GM18861 (cell line): ENCODE measurements around the gene ZC3H10.
"Not testable (repeated sequence)": the region's sequence is repeated elsewhere in the genome, so short reads cannot be mapped to it uniquely, and the experiment has no call there.

Source experiments
- ATAC-seq: cut with Tn5 transposase; IDR thresholded peaks from one replicate; pipeline ENCODE4 v1.9.1; 2021; ENCODE audit not compliant: unreplicated experiment

The ZC3H10 gene

DNA sequence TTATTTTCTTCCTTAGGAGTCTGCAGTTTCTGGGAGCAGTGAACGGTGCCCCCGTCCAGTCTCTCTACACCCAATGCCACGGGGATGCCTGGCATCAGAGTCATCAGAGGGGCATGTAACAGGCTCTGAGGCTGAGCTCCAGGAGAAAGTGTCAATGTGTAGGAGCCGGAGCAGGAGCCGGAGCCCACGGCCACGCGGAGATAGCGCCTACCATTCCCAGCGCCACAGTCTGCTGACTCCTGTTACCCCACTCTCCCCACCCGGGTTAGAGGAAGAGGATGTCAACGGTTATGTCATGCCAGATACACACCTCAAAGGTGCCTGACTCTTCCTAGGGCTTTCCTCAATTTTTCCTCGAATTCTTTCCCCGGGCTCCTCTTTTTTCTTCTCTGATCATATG lies 17.0 kb upstream of the ZC3H10 start:
- ATAC-seq, result no peak

DNA sequence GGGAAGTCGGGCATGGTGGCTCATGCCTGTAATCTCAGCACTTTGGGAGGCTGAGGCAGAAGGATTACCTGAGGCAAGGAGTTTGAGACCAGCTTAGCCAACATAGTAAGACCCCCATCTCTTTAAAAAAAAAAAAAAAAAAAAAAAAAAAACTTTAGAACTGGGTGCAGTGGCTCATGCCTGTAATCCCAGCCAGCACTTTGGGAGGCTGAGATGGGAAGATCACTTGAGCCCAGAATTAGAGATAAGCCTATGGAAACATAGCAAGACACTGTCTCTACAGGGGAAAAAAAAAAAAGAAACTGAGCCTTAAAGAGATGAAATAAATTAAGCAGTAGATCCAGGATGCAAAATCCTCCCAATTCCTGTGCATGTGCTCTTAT lies 15.4 kb upstream of the ZC3H10 start:
- no peak for ATAC-seq

DNA sequence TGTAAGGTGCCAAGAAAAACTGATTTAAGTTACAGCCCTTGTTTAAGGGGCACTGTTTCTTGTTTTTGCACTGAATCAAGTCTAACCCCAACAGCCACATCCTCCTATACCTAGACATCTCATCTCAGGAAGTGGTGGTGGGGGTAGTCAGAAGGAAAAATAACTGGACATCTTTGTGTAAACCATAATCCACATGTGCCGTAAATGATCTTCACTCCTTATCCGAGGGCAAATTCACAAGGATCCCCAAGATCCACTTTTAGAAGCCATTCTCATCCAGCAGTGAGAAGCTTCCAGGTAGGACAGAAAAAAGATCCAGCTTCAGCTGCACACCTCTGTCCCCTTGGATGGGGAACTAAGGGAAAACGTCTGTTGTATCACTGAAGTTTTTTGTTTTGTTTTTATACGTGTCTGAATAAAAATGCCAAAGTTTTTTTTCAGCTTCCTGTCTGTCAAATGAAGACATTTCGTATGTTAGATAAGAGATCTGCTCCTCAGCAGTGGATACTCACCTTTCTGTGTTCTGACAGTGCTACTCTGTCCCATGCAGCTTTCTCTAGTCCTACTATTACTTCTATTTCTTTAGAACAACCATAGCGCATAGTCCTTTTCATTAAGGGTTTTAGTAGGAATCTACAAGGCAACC lies 14.9 kb upstream of the ZC3H10 start:
- ATAC-seq, result no peak

DNA sequence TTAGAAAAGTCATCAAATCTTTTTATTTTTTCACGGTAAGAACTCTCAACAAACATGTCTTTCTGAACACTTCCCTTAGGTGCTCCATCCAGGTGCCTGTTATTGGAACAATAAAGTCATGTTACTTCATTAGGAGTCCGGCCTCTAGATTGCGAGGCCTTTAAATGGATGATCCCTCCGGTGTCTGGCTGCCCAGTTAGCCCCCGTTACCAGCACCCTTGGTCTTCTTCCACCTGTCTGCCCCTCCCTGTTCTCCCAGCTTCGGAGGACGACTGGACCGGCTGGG lies 14.3 kb upstream of the ZC3H10 start:
- no peak for ATAC-seq

DNA sequence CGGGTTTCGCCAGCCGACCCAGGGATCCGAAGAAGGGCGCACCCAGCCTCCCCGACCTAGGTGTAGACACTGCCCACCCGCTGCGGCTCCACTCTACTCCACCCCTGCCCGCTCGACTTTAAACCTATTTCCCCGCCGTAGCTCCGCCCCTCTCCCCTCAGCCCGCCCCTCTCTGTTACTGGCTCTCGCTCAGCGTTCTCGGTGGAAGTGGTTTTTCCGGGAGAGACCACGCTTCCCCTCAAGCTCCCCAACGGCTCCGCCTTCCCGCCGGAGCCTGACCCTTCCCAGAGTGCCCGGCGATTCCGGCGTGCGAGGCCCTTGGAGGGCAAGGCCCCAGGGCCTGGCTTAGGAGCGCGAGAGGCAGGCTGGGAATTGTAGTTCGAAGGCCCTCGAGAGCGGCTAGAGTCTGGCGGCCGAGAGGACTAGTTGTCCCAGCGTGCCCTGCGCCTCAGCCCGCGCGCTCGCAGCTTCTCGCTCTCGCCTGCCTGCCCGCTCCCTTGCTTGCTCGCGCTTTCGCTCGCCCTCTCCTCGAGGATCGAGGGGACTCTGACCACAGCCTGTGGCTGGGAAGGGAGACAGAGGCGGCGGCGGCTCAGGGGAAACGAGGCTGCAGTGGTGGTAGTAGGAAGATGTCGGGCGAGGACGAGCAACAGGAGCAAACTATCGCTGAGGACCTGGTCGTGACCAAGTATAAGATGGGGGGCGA lies 13.8 kb upstream of the ZC3H10 start, which contains the start of gene PA2G4:
Gene PA2G4 (plus strand): TSS at position 451 of the 706 bp plus-strand sequence. CDS start 179 bp downstream, at position 630.
- peak; percentile 93 for ATAC-seq

DNA sequence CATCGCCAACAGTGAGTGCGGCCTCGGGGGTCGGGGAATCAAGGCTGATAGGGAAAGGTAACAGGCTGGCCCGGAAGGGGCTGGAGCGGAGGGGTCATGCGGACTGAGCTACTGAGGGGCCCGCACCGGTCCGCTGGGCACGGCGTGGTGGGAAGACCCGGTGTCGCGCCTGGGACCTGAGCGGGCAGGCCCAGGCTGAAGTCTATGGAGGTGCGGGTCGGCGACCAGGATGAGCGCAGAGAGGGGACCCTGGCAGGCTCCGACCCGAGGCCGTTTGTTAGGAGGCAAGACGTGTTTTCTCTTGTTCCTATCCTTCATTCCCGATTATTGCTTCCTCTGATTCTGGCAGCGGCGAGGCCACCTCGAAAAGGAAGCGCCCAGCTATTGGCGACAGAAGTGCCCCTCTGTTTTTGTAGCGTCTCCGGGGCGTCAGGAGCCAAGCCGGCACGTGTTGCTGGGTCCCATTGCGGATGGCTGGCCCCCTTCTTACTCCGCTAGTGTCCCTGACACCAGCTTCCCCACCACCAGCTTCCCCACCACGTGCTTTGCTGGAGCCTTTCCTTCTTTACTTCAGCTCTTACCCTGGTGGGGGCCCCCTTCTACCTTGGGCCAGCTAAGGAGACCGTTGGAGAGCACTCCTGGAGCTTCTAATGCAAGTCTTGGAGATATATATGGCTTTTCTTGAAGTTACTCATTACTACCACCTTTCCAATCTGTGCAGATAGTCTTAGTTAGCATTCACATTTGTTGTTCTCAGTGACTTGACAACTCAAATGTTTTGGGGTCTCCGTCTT lies 13.1 kb upstream of the ZC3H10 start:
- ATAC-seq, result no peak

DNA sequence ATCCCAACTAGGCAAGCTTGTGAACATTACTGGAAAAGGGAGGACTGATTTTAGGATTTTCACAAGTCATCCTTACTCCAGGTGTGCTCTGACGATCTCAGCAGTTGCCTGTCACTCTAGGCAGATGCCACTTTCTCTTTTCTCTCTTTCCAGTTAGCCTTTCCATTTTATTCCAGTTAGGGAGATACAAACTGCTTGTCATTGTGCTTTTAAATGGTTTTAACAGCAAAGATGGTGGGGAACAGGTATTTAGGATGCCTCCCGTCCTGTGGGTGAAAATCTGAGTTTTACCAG lies 12.5 kb upstream of the ZC3H10 start:
- no peak for ATAC-seq

DNA sequence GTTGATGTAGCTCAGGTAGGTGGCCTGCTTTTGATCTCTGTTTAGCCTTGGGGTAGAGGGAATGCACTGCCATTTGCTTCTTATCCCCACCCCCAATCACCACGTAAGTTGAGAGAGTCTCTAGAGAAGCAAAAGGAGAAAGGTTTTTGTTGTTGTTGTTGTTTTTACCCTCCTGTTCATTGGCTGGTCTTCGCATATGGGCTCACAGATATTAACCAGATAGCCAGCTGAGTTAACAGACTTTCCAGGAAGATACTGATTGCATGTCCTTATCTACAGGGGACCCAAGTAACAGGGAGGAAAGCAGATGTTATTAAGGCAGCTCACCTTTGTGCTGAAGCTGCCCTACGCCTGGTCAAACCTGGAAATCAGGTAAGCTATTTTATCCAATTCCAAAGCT lies 10.8 kb upstream of the ZC3H10 start:
- ATAC-seq, result no peak

DNA sequence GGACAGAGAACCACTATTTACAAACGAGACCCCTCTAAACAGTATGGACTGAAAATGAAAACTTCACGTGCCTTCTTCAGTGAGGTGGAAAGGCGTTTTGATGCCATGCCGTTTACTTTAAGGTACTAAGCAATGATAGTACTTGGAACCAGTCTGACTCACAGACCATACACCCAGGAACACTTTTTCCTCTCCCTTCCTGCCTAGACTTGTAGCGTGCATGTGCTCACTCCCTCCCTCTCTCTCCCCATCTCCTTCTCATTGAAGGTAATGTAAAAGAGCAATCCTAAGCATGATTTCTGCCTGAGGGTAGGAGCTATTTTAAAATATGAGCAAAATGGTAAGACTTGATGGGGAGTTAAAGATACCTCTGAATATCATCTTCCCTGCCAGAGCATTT lies 7.5 kb upstream of the ZC3H10 start:
- ATAC-seq, result no peak

DNA sequence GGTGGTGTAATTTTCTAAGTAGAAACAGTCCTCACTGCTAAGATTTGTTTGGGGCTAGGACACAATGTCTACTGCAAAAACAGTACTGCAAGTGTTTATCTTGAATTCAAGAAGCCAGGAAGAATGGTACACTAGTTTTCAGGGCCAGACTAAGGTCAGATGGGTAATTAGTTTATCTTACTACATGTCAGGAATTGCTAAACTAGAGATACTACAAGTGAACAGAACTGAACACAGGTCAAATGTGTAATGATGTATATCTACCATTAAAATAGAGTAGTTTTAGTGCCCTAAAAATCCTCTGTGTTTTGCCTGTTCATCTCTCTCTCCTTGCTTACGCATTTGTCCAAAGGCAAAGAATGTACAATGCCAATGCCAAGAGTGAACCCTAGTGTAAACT lies 4.0 kb upstream of the ZC3H10 start:
- ATAC-seq, result no peak

DNA sequence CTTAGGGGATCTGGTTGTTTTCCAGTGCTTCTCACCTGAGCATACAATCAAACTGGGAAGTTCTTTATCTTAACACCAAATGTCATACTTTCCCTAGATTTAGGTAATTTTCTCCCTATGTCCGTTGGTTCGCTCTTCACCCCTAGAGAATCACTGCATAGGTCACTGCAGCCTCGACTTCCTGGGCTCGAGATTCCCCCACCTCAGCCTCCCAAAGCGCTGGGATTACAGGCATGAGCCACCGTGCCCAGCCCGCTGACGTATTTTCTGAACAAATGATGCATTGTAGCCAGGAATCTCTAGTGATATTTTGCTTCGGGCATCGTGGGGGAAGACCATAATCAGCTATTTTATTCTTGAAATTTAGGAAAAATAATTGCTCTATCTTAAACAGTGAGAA lies 2.7 kb upstream of the ZC3H10 start:
- no peak for ATAC-seq

DNA sequence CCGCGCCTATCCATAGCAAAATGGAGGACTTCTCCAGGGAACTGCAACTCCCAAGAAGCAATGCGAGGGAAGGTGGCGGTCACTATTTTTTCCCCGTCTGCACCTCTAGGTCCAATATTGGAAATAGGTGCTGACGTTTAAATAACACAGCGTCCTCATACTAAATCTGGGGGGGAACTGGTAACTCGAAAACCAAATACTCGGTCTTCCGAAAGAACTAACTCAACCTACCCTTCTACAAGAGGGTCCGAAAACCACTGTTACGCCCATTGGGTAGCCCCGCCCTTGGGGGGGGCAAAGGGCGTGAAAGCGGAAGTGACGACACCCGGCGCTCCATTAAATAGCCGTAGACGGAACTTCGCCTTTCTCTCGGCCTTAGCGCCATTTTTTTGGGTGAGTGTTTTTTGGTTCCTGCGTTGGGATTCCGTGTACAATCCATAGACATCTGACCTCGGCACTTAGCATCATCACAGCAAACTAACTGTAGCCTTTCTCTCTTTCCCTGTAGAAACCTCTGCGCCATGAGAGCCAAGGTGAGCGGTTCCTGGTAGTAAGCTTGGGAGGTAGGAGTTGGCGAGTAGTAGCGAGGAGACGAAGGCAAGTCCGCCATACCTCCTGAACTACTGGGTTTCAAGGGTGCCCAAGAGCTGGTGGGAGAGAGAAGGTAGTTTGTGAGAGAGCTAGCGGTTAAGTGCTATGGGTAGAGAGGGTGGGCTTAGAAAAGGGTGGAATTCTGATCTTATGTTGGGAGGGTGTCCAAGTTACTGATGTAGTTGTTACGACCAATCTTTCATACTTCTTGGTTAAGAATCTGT lies 1.6 kb upstream of the ZC3H10 start, which contains the start of gene RPL41:
Gene RPL41 (plus strand): TSS at position 367 of the 815 bp plus-strand sequence.
- peak; percentile 34 for ATAC-seq

DNA sequence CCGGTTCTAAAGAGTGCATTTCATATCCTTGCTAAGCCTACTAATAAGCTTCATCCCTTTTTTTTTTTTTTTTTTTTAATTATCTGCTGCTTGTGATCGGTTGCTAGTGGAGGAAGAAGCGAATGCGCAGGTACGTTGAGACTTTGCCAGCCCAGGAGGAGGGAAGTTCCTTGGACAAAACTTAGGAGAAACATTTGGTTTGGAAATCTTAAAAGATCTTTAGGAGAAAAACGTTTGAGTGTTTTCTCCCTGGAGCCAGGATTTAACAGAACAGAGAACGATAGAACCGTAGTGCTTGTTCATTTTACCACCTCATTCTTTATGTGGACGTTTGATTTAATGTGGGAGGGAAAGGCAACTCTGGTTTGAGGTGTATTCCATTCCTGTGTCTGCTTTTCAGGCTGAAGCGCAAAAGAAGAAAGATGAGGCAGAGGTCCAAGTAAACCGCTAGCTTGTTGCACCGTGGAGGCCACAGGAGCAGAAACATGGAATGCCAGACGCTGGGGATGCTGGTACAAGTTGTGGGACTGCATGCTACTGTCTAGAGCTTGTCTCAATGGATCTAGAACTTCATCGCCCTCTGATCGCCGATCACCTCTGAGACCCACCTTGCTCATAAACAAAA lies 872 bp upstream of the ZC3H10 start:
- ATAC-seq, result not testable (repeated sequence)

DNA sequence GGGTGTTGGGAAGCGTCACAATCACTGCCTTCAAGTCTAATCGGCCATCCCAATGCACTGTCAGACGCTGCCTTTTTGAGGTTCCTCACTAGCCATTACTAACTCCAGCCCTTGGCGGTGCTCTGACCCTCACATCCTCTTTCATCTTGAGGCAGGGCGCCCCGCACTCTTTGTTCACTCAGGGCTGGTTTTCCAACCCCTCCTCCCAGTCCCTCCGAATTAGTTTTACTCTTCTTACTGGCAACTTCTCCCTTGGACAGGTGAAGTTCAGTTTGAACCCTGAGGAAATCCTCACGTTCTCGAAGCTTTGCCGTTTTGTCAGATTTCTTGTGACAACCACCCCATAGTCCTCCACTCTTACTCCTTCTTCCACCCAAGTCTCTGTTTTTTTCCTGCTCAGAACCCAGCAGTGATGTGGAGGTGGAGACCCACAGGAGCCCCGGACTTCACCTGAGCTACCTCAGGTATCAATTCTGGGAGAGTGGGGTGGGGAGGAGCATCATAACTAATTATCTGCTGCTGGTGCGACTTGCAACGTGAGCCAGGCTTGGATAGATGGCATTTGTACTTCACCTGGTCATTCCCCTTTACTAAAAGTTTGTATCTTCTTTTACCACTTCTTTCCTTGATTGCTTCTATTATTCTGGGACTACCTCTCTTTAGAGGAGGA lies 757 bp downstream of the ZC3H10 start:
- no peak for ATAC-seq

DNA sequence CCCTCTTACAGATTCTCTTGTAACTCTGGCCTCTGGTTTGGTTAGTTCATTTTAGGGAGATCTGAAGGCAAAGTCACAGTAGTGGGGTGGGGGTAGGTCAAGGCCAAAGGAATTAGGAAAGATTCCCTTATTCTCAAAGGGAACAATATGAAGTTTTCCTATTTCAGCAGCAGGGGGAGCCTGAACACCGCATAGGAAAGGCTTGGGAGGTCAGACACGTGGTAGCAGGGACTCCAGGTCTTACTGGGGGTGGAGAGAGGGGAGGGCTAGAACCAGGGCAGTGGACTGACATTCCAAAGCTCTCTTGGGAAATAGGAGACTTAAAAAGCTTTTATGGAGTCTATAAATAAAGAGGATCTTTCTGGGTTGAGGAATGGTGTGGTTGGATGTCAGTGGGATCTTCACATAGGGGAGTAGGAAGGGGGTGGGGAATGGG lies 1.3 kb downstream of the ZC3H10 start:
- ATAC-seq, result no peak

DNA sequence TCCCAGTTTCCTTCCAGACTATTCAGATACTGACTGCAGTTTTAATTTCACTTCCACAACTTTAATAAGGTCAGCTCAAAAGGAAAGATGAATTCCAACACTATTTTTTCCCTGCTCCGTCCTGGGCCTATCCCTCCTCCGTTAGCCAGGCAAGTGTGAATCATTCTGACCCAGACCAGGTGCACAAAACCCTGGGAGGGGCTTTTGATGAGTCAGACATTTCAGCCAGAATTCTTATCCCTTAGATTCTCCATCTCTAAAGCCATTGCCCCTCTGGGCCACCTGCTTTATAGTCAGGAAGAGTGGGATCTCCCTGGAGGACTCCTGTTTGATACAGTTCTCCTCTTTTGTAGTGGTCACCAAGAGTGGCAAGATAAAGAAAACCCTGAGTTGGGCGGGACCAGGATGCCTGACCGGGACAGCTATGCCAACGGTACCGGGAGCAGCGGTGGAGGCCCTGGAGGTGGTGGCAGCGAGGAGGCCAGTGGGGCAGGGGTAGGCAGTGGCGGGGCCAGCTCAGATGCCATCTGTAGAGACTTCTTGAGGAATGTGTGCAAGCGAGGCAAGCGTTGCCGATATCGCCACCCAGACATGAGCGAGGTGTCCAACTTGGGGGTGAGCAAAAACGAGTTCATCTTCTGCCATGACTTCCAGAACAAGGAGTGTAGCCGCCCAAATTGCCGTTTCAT lies 2.2 kb downstream of the ZC3H10 start:
- no peak for ATAC-seq

DNA sequence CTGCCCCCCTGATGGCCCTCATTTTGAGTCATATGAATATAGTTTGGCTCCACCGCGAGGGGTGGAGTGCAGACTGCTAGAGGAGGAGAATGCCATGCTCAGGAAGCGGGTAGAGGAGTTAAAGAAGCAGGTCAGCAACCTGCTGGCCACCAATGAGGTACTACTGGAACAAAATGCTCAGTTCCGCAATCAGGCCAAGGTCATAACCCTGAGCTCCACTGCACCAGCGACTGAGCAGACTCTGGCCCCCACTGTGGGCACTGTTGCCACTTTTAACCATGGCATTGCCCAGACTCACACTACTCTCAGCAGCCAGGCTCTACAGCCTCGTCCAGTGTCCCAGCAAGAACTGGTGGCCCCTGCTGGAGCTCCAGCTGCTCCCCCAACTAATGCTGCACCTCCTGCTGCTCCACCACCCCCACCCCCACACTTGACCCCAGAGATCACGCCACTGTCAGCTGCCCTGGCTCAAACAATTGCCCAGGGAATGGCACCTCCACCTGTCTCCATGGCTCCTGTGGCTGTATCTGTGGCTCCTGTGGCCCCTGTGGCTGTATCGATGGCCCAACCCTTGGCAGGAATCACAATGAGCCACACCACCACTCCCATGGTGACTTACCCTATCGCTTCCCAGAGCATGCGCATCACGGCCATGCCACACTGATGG lies 3.3 kb downstream of the ZC3H10 start:
- no peak for ATAC-seq

DNA sequence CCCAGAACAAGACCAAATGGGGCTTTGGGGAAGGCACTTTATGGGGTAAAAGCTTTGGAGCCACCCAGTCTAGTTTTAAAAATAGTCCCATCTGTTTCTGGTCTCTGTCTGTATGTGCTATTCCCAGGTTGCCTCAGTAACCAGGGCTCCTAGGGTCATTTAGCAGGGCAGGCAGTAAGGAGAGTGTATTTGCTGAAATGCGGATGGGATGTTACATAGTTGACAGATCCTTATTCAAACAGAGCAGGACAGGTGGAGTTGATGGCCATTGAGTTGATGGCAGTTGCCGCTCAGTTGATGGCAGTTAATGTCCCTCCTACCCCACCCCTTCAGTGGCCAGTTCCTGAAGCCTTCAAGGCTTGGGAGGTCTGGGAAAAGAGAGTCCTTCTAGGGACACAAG lies 4.6 kb downstream of the ZC3H10 start:
- no peak for ATAC-seq

DNA sequence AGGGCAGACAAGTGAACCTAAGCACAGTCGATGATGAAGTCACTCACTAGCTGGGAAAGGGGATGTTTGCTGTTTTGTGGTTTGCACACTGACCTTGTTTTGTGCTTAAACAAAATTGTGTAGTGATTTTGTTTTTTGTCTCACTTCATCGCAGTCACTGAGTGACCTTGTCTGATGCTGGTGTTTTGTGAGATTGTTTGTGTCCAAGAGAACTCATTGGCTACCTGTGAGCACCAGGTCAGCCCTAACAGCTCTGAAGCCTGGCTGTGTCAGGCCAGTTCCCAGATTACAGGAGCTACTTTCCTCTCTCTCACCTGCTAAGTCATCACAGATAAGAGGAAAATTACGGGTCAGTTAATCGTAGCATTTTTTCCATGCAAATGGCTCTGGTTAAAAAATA lies 6.1 kb downstream of the ZC3H10 start:
- ATAC-seq, result no peak
